ENCODE results near the gene UGT1A7. TPM values are rescaled to one million over a fixed set of nuclear protein-coding genes. Genes with fewer than 3 reads are reported as not detected.

Gene UGT1A7
- polyA plus RNA-seq, 12 donors = not detected

DNA sequence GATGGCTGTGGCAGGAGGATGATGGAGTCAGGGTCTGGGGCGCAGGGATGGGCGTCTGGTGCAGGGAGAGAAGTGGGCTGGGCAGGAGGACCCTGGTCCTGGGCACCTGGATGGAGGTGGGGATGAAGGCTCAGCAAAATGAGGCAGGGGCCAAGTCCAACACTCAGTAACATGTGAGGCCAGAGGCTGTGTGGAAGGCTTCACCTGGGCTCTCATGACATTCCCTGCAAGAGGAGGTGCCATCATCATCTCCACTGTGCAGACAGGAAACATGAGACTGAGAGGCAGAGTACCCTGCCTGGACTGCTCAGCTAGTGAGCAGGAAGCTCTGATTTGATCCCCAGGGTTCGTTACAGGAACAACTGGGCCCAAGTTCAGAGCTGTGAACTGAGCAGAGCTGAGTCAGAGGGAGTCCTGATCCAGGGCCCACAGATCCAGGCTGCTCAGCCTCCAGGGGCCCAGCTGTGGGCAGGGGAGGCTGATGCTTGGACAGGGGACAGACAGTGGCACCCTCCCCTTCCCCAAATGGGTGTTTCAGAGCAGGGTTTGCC, 135.7 kb downstream of the UGT1A7 start:
- no peak for DNase-seq

DNA sequence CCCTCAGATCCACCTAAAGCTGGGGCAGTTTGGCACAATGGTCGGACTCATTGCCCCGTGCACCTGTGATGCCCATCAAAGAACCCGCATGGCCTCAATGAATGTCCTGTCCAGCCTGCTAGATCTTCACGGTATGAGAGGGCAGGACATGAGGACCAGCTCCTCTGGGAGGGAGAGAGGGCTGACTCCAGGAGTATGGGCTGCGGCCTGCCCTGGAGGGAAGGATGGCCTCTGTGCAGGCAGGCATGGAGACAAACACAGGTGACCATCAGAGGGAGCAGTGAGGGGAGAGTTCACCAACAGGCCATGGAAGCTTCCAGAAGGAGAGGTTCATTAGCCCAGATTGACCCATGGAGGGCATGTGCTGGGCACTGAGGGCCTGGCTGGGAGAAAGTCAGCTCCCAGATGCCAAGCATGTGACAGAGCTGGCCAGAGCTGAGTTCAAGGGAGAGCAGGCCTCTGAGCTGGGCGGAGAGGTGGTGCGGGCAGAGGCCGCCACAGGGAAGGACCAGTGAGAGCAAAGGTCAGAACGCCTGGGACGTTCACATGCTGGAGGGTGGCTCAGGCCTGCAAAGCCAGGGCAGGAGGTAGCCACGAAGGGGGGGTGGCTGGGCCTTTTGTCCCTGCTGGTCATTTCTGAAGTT, 136.4 kb downstream of the UGT1A7 start:
- DNase-seq = no peak

DNA sequence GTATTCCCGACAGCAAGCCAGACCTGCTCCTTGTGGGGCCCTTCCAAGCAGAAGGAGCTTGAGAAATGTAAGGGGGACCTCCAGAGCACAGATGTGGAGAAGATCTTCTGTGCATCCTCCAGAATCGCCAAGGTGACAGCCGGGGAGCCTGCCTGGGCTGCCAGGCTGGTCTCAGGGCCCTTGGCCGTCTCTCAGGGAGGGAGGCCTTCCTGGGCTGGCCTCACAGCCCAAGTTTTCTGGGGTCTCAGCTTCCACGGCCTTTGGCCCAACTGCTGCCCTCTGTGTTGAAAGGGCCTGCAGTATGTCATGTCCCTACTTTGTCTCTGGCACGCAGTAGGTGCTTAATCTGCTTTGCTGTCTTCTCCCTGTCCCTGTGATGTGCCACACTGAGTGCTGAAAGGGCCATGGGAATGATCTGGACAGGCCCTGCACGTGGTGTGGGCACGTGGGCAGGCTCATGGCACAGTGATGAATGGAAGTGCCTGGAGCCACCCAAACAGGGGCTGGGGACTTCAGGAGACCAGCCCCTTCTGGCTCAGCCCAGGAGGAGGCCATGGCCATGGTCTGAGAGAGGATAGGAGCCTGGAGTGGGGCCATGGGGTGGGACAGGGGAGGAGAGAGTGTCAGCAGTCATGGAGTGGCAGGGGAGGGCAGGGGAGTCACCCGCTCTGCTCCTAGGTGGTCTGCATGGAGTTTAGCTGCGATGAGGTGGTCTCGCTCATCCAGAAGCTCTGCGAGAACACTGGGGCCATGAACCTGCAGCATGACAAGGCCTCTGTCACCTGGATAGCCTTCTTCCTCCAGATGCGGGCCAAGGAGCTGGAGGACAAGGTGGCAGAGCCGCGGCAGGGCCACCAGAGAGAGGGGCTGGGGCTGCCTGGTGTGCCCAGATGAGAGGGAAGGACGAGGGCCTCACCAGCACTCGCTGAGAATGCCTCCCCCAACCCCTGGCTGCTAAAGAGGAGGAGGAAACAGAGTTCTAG, 137.2 kb downstream of the UGT1A7 start:
- no peak for DNase-seq

- no peak for DNase-seq
These were observed 138.4 kb downstream of the UGT1A7 start for GRCh38 chr2:233819884-233820773.

- no peak for DNase-seq
These were observed 139.0 kb downstream of the UGT1A7 start for GRCh38 chr2:233820774-233821105.

- DNase-seq = no peak
These were observed 139.5 kb downstream of the UGT1A7 start for GRCh38 chr2:233821196-233821595.

GRCh38 chr2:233821709-233822100, 140.0 kb downstream of the UGT1A7 start:
- DNase-seq = no peak

DNA sequence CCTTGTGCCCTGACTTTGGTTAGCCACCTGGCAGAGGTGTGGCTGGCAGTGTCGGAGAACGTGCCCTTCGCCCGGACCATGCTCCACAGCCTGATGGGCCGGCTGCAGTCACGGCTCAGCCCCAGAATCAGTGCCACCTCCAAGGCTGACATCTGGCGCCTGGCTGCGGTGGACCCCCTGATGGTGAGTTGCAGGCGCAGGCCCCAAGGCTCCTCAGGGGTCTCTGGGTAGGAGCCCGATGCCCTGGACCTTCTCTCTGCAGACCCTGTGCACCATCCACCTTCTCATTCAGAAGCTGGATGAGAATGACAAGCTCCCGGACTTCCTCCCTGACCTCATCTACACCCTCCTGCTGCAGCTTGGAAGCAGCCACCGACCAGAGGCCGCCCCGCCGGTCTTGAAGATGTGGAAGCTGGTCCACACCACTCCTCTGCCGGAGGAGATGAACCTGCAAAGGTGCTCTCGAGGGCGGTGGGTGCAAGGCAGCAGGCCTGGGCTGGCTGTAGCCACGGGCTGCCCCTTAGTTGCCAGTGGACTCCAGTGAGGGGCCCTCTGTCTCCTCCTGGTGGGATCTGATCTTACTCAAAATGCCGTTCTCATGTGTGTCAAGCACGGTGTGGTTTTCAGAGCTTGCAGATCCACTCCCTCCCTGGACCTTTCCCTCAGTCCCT, 140.5 kb downstream of the UGT1A7 start:
- no peak for DNase-seq

Other genes starting within 250 kb of the UGT1A7 start
- 10 to 100 TPM in 11 of 12 donors, not detected in 1; 16.4 to 42.6 (median 26.4) TPM for gene USP40, start 115.1 kb upstream of the UGT1A7 start, polyA plus RNA-seq (ENCODE audit: insufficient read length in 12 of 12)
- not detected for gene UGT1A8, start 64.3 kb upstream of the UGT1A7 start, polyA plus RNA-seq (ENCODE audit: insufficient read length in 12 of 12)
- not detected for gene UGT1A10, start 45.5 kb upstream of the UGT1A7 start, polyA plus RNA-seq (ENCODE audit: insufficient read length in 12 of 12)
- not detected for gene UGT1A9, start 10.0 kb upstream of the UGT1A7 start, polyA plus RNA-seq (ENCODE audit: insufficient read length in 12 of 12)
- gene UGT1A6, start 11.0 kb downstream of the UGT1A7 start, polyA plus RNA-seq (ENCODE audit: insufficient read length in 12 of 12) = under 1 TPM in 2 of 12 donors, not detected in 10; 0.14 to 0.62 TPM
- gene UGT1A5, start 31.0 kb downstream of the UGT1A7 start, polyA plus RNA-seq (ENCODE audit: insufficient read length in 12 of 12) = not detected
- not detected for gene UGT1A4, start 36.8 kb downstream of the UGT1A7 start, polyA plus RNA-seq (ENCODE audit: insufficient read length in 12 of 12)
- not detected for gene UGT1A3, start 47.1 kb downstream of the UGT1A7 start, polyA plus RNA-seq (ENCODE audit: insufficient read length in 12 of 12)
- under 1 TPM in 4 of 12 donors, not detected in 8; 0.05 to 0.14 (median 0.06) TPM for gene UGT1A1, start 78.4 kb downstream of the UGT1A7 start, polyA plus RNA-seq (ENCODE audit: insufficient read length in 12 of 12)
- gene MROH2A, start 96.4 kb downstream of the UGT1A7 start, polyA plus RNA-seq (ENCODE audit: insufficient read length in 12 of 12) = under 1 TPM in 3 of 12 donors, not detected in 9; 0.12 to 0.44 (median 0.21) TPM
- 10 to 100 TPM in 8 of 12 donors, 1 to 10 TPM in 3, not detected in 1; 6.2 to 31.1 (median 12.0) TPM for gene HJURP, start 172.6 kb downstream of the UGT1A7 start, polyA plus RNA-seq (ENCODE audit: insufficient read length in 12 of 12)
- gene TRPM8, start 235.5 kb downstream of the UGT1A7 start, polyA plus RNA-seq (ENCODE audit: insufficient read length in 12 of 12) = under 1 TPM in 4 of 12 donors, not detected in 8; 0.11 to 0.30 (median 0.26) TPM

Data from muscle of arm (tissue), 12 donors.